ENCODE data around the gene ZC3HAV1. TPM values are rescaled to one million over a fixed set of nuclear protein-coding genes. Genes with fewer than 3 reads are reported as not detected.

The ZC3HAV1 gene
- polyA plus RNA-seq, 1 donor (not counting 4 experiments of a cell fraction or from before 2014, with no cell fraction given) = 31.7 TPM

- Histone ChIP-seq H3K36me3 (ENCODE audit: control insufficient read depth in 2 of 2, extremely low read depth in 1 of 2, insufficient read depth in 2 of 2, low read length in 2 of 2) (peaks cover 28 to 39% of the 10 kb centered on the region in 2 experiments), H3K27me3 (ENCODE audit: control insufficient read depth, extremely low read depth, insufficient read depth, low read length) (no peaks in the 10 kb centered on the region), H4K20me1 (ENCODE audit: control insufficient read depth, extremely low read depth, insufficient read depth, low read length) (no peaks in the 10 kb centered on the region), H2AFZ (ENCODE audit: control insufficient read depth, low read length) (no peak overlapping the region), H3K4me3 (ENCODE audit: control insufficient read depth in 2 of 3, extremely low read depth in 1 of 3, insufficient read depth in 2 of 3, low read depth in 1 of 3, low read length in 3 of 3) (no peak overlapping the region), H3K79me2 (ENCODE audit: control insufficient read depth, insufficient read depth, low read length) (no peaks in the 10 kb centered on the region), H3K9ac (ENCODE audit: control insufficient read depth, extremely low read depth, insufficient read depth, low read length) (no peak overlapping the region), H3K4me2 (ENCODE audit: control insufficient read depth, extremely low read depth, insufficient read depth, low read depth, low read length) (no peak overlapping the region), H3K4me1 (ENCODE audit: control insufficient read depth, extremely low read depth, insufficient read depth, low read length) (no peaks in the 10 kb centered on the region), H3K9me1 (ENCODE audit: control insufficient read depth, extremely low read depth, insufficient read depth, low read length) (no peaks in the 10 kb centered on the region), H3K9me3 (ENCODE audit: control insufficient read depth, low read depth, low read length) (no peaks in the 10 kb centered on the region), H3K27ac (ENCODE audit: control insufficient read depth, insufficient read depth, low read length) (no peak overlapping the region)
- DNase-seq (ENCODE audit: low read depth, low spot score) (no peak), FAIRE-seq (no peak)
- TF ChIP-seq, protein P1, sequence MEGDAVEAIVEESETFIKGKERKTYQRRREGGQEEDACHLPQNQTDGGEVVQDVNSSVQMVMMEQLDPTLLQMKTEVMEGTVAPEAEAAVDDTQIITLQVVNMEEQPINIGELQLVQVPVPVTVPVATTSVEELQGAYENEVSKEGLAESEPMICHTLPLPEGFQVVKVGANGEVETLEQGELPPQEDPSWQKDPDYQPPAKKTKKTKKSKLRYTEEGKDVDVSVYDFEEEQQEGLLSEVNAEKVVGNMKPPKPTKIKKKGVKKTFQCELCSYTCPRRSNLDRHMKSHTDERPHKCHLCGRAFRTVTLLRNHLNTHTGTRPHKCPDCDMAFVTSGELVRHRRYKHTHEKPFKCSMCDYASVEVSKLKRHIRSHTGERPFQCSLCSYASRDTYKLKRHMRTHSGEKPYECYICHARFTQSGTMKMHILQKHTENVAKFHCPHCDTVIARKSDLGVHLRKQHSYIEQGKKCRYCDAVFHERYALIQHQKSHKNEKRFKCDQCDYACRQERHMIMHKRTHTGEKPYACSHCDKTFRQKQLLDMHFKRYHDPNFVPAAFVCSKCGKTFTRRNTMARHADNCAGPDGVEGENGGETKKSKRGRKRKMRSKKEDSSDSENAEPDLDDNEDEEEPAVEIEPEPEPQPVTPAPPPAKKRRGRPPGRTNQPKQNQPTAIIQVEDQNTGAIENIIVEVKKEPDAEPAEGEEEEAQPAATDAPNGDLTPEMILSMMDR (optimal IDR thresholded peaks at IDR 0.05 in 1 of 3, IDR thresholded peaks at IDR 0.05 in 1 of 3, conservative IDR thresholded peaks at IDR 0.05 in 1 of 3; ENCODE audit: extremely low read depth in 1 of 3, insufficient read depth in 2 of 3, low read length in 3 of 3) = no peak
- no peak for TF ChIP-seq EZH2 (IDR thresholded peaks at IDR 0.05; ENCODE audit: low read length)
- dilution Hi-C loops (cut with MboI; ENCODE audit: extremely low pct_ligation_motif_present, low sequenced_read_pairs) = no loop called here
Measured at GRCh38 chr7:139060695-139061237, 48.8 kb downstream of the ZC3HAV1 start.

- dilution Hi-C loops (cut with MboI; ENCODE audit: extremely low pct_ligation_motif_present, low sequenced_read_pairs) = no loop called here
- TF ChIP-seq, protein P1 (optimal IDR thresholded peaks at IDR 0.05 in 1 of 3, IDR thresholded peaks at IDR 0.05 in 1 of 3, conservative IDR thresholded peaks at IDR 0.05 in 1 of 3; ENCODE audit: extremely low read depth in 1 of 3, insufficient read depth in 2 of 3, low read length in 3 of 3) = no peak
- TF ChIP-seq EZH2 (IDR thresholded peaks at IDR 0.05; ENCODE audit: low read length) = no peak
- no peaks in the 10 kb centered on the region for H4K20me1 ChIP-seq (ENCODE audit: control insufficient read depth, extremely low read depth, insufficient read depth, low read length)
- H3K4me3 ChIP-seq (ENCODE audit: control insufficient read depth in 2 of 3, extremely low read depth in 1 of 3, insufficient read depth in 2 of 3, low read depth in 1 of 3, low read length in 3 of 3) = no peak overlapping the region
- no peaks in the 10 kb centered on the region for H3K27me3 ChIP-seq (ENCODE audit: control insufficient read depth, extremely low read depth, insufficient read depth, low read length)
- H3K9ac ChIP-seq (ENCODE audit: control insufficient read depth, extremely low read depth, insufficient read depth, low read length) = no peak overlapping the region
- H2AFZ ChIP-seq (ENCODE audit: control insufficient read depth, low read length) = no peak overlapping the region
- H3K9me3 ChIP-seq (ENCODE audit: control insufficient read depth, low read depth, low read length) = no peaks in the 10 kb centered on the region
- H3K4me2 ChIP-seq (ENCODE audit: control insufficient read depth, extremely low read depth, insufficient read depth, low read depth, low read length) = no peak overlapping the region
- no peak overlapping the region for H3K27ac ChIP-seq (ENCODE audit: control insufficient read depth, insufficient read depth, low read length)
- H3K79me2 ChIP-seq (ENCODE audit: control insufficient read depth, insufficient read depth, low read length) = no peaks in the 10 kb centered on the region
- no peak for DNase-seq (ENCODE audit: low read depth, low spot score)
- FAIRE-seq = no peak
- no peaks in the 10 kb centered on the region for H3K9me1 ChIP-seq (ENCODE audit: control insufficient read depth, extremely low read depth, insufficient read depth, low read length)
- peaks cover 29 to 35% of the 10 kb centered on the region in 2 experiments for H3K36me3 ChIP-seq (ENCODE audit: control insufficient read depth in 2 of 2, extremely low read depth in 1 of 2, insufficient read depth in 2 of 2, low read length in 2 of 2)
- no peaks in the 10 kb centered on the region for H3K4me1 ChIP-seq (ENCODE audit: control insufficient read depth, extremely low read depth, insufficient read depth, low read length)
Measured at GRCh38 chr7:139059905-139060304, 49.6 kb downstream of the ZC3HAV1 start.
